A549 (cell line): ENCODE measurements around the gene ARPC2. TPM values are rescaled to one million over a fixed set of nuclear protein-coding genes. Genes with fewer than 3 reads are reported as not detected.
"Not testable (repeated sequence)": the region's sequence is repeated elsewhere in the genome, so short reads cannot be mapped to it uniquely, and the experiment has no call there.

Experiments
- ATAC-seq, 2 experiments: fragments of 200-7000 bp in 1 of 2; fragments of >200 bp in 1 of 2; cut with Nextera tagmentation in 1 of 2; cut with Tn5 transposase in 1 of 2; 3 replicates each; pipeline versions ENCODE4 v1.8.0 to v1.9.1; 2018 to 2020; ENCODE audit warnings: mild to moderate bottlenecking in 1 of 2, moderate library complexity in 1 of 2
- CTCF ChIA-PET: fragments of 300-600 bp; sonication (Branson Sonifier 250); formaldehyde crosslinking; extraction: SDS; loops from one replicate; lab custom pipeline; 2021; ENCODE audit warnings: antibody characterized with exemption, inconsistent platforms; lab: Yijun Ruan, JAX
- POLR2A ChIA-PET: fragments of 350-600 bp; formaldehyde crosslinking; extraction: SDS; loops from one replicate; lab custom pipeline; 2021; ENCODE audit warnings: antibody characterized with exemption, inconsistent platforms; lab: Yijun Ruan, JAX
- DNase-seq, 2 experiments: peaks; one replicate each; pipeline versions ENCODE4 v3.0.0 to v3.0.0-alpha.2; 2011 to 2016; ENCODE audit warnings: low read depth in 1 of 2, low spot score in 1 of 2
- FAIRE-seq: peaks from 2 replicates; lab custom pipeline; 2011; peaks lifted over from hg19 to GRCh38; lab: Jason Lieb, UNC
- H3K27ac ChIP-seq, 2 experiments: fragments of >200 bp; sonication (Bioruptor Twin); formaldehyde crosslinking; 3 replicates each; pipeline ENCODE4 v1.5.1; 2016 to 2017
- H3K4me1 ChIP-seq: fragments of >200 bp; sonication (Bioruptor Twin); formaldehyde crosslinking; 3 replicates; pipeline ENCODE4 v1.6.1; 2016
- H3K4me2 ChIP-seq: fragments of >200 bp; sonication (Bioruptor Twin); formaldehyde crosslinking; 3 replicates; pipeline ENCODE4 v1.6.1; 2016
- H3K4me3 ChIP-seq: fragments of >200 bp; sonication (Bioruptor Twin); formaldehyde crosslinking; 3 replicates; pipeline ENCODE4 v1.5.1; 2016
- H3K9me3 ChIP-seq: fragments of >200 bp; sonication (Bioruptor Twin); formaldehyde crosslinking; 3 replicates; pipeline ENCODE4 v1.6.1; 2016
- CBX2 ChIP-seq: fragments of 200-600 bp; sonication (generic); IDR thresholded peaks from 2 replicates; pipeline ENCODE4 v1.6.1; 2016; ENCODE audit warnings: low read depth, mild to moderate bottlenecking, borderline replicate concordance
- CBX8 ChIP-seq: fragments of 200-600 bp; sonication (generic); IDR thresholded peaks from 2 replicates; pipeline ENCODE4 v1.6.1; 2016
- CHD2 ChIP-seq: fragments of 150-350 bp; IDR thresholded peaks from 2 replicates; pipeline ENCODE4 v1.6.1; 2014; ENCODE audit warnings: low read length; ENCODE audit not compliant: partially characterized antibody
- CHD4 ChIP-seq: fragments of 200-600 bp; sonication (generic); IDR thresholded peaks from 2 replicates; pipeline ENCODE4 v1.6.1; 2016; ENCODE audit warnings: antibody characterized with exemption, mild to moderate bottlenecking, borderline replicate concordance
- EP300 ChIP-seq, 2 experiments: fragments of >200 bp; sonication (Bioruptor Twin); formaldehyde crosslinking; IDR thresholded peaks; 2 replicates in 1 of 2; 3 replicates in 1 of 2; pipeline ENCODE4 v1.6.1; 2016 to 2017
- FOSB ChIP-seq: fragments of 250-450 bp; sonication (Bioruptor Pico); IDR thresholded peaks from 2 replicates; pipeline ENCODE4 v1.5.0; 2020; ENCODE audit warnings: mild to moderate bottlenecking, moderate library complexity
- FOSL2 ChIP-seq, 2 experiments: fragments of 450-650 bp in 1 of 2; fragments of >200 bp in 1 of 2; sonication (Bioruptor Twin) in 1 of 2; formaldehyde crosslinking; IDR thresholded peaks; 2 replicates each; pipeline versions ENCODE4 v1.5.0 to v1.6.1; 2016 to 2020; ENCODE audit warnings: mild to moderate bottlenecking in 1 of 2, moderate library complexity in 1 of 2
- HDAC2 ChIP-seq: fragments of 200-600 bp; sonication (generic); IDR thresholded peaks from 2 replicates; pipeline ENCODE4 v1.6.1; 2016
- HOXB13 ChIP-seq: fragments of 250-450 bp; sonication (Bioruptor Pico); IDR thresholded peaks from 2 replicates; pipeline ENCODE4 v1.5.0; 2020; ENCODE audit warnings: low read depth, mild to moderate bottlenecking, moderate library complexity
- JUN ChIP-seq, 2 experiments: fragments of >200 bp; sonication (Bioruptor Twin); formaldehyde crosslinking; IDR thresholded peaks; 2 replicates in 1 of 2; 3 replicates in 1 of 2; pipeline ENCODE4 v1.6.1; 2016 to 2017
- JUNB ChIP-seq: fragments of >200 bp; sonication (Bioruptor Twin); formaldehyde crosslinking; IDR thresholded peaks from 2 replicates; pipeline ENCODE4 v1.6.1; 2016
- KDM5A ChIP-seq: fragments of 200-600 bp; sonication (generic); IDR thresholded peaks from 2 replicates; pipeline ENCODE4 v1.6.1; 2016; ENCODE audit warnings: antibody characterized with exemption, mild to moderate bottlenecking
- MAZ ChIP-seq: fragments of 150-350 bp; IDR thresholded peaks from 2 replicates; pipeline ENCODE4 v1.6.1; 2014; ENCODE audit warnings: antibody characterized with exemption, low read depth, low read length, borderline replicate concordance
- MYC ChIP-seq: IDR thresholded peaks from 2 replicates; pipeline ENCODE4 v1.6.1; 2012; ENCODE audit warnings: mild to moderate bottlenecking, inconsistent platforms, low read length, improper control_type of control experiment, borderline replicate concordance
- PHF8 ChIP-seq: fragments of 200-600 bp; sonication (generic); IDR thresholded peaks from 2 replicates; pipeline ENCODE4 v1.6.1; 2016; ENCODE audit warnings: low read depth, mild to moderate bottlenecking, antibody characterized with exemption, moderate library complexity, borderline replicate concordance
- POLR2AphosphoS2 ChIP-seq: conservative IDR thresholded peaks from 2 replicates; pipeline ENCODE4 v1.6.1; 2012; ENCODE audit warnings: low read length, improper control_type of control experiment, inconsistent platforms
- RARB ChIP-seq: fragments of 250-450 bp; sonication (Bioruptor Pico); IDR thresholded peaks from 2 replicates; pipeline ENCODE4 v1.8.0; 2021; ENCODE audit warnings: mild to moderate bottlenecking, moderate library complexity
- RNF2 ChIP-seq: fragments of 200-600 bp; sonication (generic); IDR thresholded peaks from 2 replicates; pipeline ENCODE4 v1.6.1; 2016; ENCODE audit warnings: low read depth, mild to moderate bottlenecking, antibody characterized with exemption, moderate library complexity, borderline replicate concordance
- TP53 ChIP-seq: fragments of 250-450 bp; sonication (Bioruptor Pico); IDR thresholded peaks from 2 replicates; pipeline ENCODE4 v1.5.0; 2021; ENCODE audit warnings: mild to moderate bottlenecking, moderate library complexity
- ZC3H11A ChIP-seq: fragments of 450-650 bp; IDR thresholded peaks from 2 replicates; pipeline ENCODE4 v1.6.1; 2014; ENCODE audit warnings: antibody characterized with exemption, mild to moderate bottlenecking
- ZFP36 ChIP-seq: fragments of 450-650 bp; IDR thresholded peaks from 2 replicates; pipeline ENCODE4 v1.6.1; 2014; ENCODE audit warnings: borderline replicate concordance; ENCODE audit not compliant: partially characterized antibody
- WGBS: methylation state at CpG from one replicate; pipeline ENCODE4 v1.1.6; 2017; ENCODE audit errors: missing lambda C conversion rate; 5-methylcytosine and 5-hydroxymethylcytosine counted together
- polyA plus RNA-seq, 4 experiments: library from polyadenylated mRNA; depleted of rRNA in 3 of 4; stranded (reverse); fragments of >200 nt; fragmentation: RNase III in 1 of 4; extraction: RNeasy Plus Mini Kit Qiagen cat#74134 plus additional on column Dnase treatment in 1 of 4; gene quantifications; 2 replicates in 3 of 4; 3 replicates in 1 of 4; pipeline ENCODE4 v1.2.3, GENCODE V29; 2011 to 2017
- TF ChIP-seq, protein P1 (sequence below): fragments of >200 bp; sonication (Bioruptor Twin); formaldehyde crosslinking; IDR thresholded peaks from 3 replicates; pipeline ENCODE4 v1.5.1; 2016
- TF ChIP-seq, protein P2 (sequence below): fragments of 200-600 bp; sonication (generic); IDR thresholded peaks from 2 replicates; pipeline ENCODE4 v1.6.1; 2016; ENCODE audit warnings: antibody characterized with exemption, mild to moderate bottlenecking, moderate library complexity
- TF ChIP-seq, protein P3 (sequence below): fragments of 450-650 bp; IDR thresholded peaks from 2 replicates; pipeline ENCODE4 v1.6.1; 2014; ENCODE audit warnings: antibody characterized with exemption
- TF ChIP-seq, protein P4 (sequence below): fragments of 150-350 bp; IDR thresholded peaks from 2 replicates; pipeline ENCODE4 v1.6.1; 2014; ENCODE audit warnings: low read depth, mild to moderate bottlenecking, low read length
- TF ChIP-seq, protein P5 (sequence below): fragments of 250-450 bp; sonication (Bioruptor Pico); IDR thresholded peaks from 2 replicates; pipeline ENCODE4 v1.5.0; 2020; ENCODE audit warnings: low read depth, mild to moderate bottlenecking, moderate library complexity

Gene ARPC2
- polyA plus RNA-seq, 2 of the 4 experiments (the other 2 are of a cell fraction) = 263 to 374 TPM

DNA sequence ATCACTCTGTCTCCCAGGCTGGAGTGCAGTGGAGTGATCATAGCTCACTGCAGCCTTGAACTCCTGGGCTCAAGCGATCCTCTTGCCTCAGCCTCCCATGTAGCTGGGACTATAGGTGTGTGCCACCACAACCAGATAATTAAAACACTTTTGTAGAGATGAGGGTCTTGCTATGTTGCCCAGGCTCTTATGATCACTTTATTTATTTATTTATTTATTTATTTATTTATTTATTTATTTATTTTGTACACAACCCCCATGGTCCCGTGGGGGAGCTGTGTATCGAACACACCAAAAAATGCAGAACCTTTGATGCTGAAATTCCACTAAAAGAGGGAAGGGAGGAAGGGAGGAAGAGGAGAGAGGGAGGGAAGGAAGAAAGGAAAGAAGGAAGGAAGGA, 45.2 kb upstream of the ARPC2 start:
- not testable (repeated sequence) for H3K4me1 ChIP-seq
- TF ChIP-seq ZC3H11A = peak; percentile 93
- TF ChIP-seq, all 56 proteins: peak for 1; not testable (repeated sequence) for 55
- ATAC-seq, FAIRE-seq, H3K9me3 ChIP-seq, DNase-seq, H3K4me3 ChIP-seq, CTCF ChIA-PET, H3K27ac ChIP-seq, H3K4me2 ChIP-seq, POLR2A ChIA-PET: not testable (repeated sequence)
- 78% methylated on average over 3 of the region's 3 CpGs for WGBS

DNA sequence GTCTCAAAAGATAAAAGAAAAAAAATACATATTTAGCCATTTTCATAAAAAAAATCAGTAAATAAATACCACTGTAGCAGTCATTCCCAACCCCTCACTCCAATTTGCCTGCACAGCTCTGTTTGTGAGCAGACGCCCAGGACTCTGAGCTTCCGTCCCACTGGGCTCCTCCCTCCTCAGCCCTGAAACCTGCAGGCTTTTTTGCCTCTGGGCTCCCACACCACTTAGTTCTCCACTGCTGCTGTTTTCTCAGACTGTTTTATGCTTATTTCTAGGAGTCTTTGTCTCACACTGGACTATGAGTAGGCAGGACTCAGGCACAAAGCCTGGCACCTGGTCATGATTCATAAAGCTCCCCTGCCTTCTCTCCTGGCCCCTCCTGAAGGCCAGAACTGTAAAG, 44.1 kb upstream of the ARPC2 start:
- no peak overlapping the region for H3K27ac ChIP-seq
- TF ChIP-seq MAZ = no peak
- TF ChIP-seq, protein P1, sequence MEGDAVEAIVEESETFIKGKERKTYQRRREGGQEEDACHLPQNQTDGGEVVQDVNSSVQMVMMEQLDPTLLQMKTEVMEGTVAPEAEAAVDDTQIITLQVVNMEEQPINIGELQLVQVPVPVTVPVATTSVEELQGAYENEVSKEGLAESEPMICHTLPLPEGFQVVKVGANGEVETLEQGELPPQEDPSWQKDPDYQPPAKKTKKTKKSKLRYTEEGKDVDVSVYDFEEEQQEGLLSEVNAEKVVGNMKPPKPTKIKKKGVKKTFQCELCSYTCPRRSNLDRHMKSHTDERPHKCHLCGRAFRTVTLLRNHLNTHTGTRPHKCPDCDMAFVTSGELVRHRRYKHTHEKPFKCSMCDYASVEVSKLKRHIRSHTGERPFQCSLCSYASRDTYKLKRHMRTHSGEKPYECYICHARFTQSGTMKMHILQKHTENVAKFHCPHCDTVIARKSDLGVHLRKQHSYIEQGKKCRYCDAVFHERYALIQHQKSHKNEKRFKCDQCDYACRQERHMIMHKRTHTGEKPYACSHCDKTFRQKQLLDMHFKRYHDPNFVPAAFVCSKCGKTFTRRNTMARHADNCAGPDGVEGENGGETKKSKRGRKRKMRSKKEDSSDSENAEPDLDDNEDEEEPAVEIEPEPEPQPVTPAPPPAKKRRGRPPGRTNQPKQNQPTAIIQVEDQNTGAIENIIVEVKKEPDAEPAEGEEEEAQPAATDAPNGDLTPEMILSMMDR = no peak
- TF ChIP-seq CBX8 = no peak
- no peak for TF ChIP-seq EP300 (IDR thresholded peaks at IDR 0.05)
- TF ChIP-seq MYC = no peak
- TF ChIP-seq, protein P2, sequence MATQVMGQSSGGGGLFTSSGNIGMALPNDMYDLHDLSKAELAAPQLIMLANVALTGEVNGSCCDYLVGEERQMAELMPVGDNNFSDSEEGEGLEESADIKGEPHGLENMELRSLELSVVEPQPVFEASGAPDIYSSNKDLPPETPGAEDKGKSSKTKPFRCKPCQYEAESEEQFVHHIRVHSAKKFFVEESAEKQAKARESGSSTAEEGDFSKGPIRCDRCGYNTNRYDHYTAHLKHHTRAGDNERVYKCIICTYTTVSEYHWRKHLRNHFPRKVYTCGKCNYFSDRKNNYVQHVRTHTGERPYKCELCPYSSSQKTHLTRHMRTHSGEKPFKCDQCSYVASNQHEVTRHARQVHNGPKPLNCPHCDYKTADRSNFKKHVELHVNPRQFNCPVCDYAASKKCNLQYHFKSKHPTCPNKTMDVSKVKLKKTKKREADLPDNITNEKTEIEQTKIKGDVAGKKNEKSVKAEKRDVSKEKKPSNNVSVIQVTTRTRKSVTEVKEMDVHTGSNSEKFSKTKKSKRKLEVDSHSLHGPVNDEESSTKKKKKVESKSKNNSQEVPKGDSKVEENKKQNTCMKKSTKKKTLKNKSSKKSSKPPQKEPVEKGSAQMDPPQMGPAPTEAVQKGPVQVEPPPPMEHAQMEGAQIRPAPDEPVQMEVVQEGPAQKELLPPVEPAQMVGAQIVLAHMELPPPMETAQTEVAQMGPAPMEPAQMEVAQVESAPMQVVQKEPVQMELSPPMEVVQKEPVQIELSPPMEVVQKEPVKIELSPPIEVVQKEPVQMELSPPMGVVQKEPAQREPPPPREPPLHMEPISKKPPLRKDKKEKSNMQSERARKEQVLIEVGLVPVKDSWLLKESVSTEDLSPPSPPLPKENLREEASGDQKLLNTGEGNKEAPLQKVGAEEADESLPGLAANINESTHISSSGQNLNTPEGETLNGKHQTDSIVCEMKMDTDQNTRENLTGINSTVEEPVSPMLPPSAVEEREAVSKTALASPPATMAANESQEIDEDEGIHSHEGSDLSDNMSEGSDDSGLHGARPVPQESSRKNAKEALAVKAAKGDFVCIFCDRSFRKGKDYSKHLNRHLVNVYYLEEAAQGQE = no peak
- no peak for TF ChIP-seq PHF8
- TF ChIP-seq FOSL2 (IDR thresholded peaks at IDR 0.05) = no peak
- no peak for TF ChIP-seq FOSL2 (CRISPR knock-in tag; IDR thresholded peaks at IDR 0.05)
- TF ChIP-seq KDM5A = no peak
- TF ChIP-seq FOSB = no peak
- no peak for TF ChIP-seq CHD4
- TF ChIP-seq CHD2 = no peak
- TF ChIP-seq TP53 (CRISPR knock-in tag) = no peak
- peaks cover 9% of the 10 kb centered on the region; the same call in 1 of the 3 replicates for H3K4me1 ChIP-seq
- no peak overlapping the region for H3K4me3 ChIP-seq
- 80% methylated on average over 2 of the region's 2 CpGs for WGBS
- CTCF ChIA-PET = interaction anchor here (0.7 to 1.8 kb wide), 3 partner anchors 10 to 12 kb away, joined by 3 to 5 read pairs (median 3); no protein-coding TSS in a partner anchor
- no peak overlapping the region for H3K4me2 ChIP-seq
- no peak for DNase-seq
- no peak for FAIRE-seq
- no peaks in the 10 kb centered on the region for H3K9me3 ChIP-seq
- ATAC-seq = no peak
- POLR2A ChIA-PET = no interaction called here

DNA sequence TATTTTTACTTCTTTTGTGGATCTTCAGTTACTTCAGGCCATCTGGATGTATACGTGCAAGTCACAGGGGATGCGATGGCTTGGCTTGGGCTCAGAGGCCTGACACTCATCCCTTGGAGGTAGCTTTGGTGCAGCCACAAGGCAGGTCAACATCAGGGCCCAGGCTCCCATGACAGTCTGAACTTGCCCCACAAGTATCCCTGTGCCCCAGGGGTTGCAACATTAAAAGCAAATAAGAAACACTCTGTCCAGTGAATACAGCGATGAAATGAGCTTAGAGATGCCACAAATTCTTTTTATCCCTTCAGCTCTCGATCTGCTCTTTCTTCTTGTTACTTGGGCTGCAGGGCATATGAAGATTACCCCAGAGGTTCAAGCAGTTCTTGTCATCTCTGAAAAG, 37.2 kb upstream of the ARPC2 start:
- DNase-seq (no peak), ATAC-seq (no peak), FAIRE-seq (no peak)
- H3K27ac ChIP-seq = no peak overlapping the region
- no peaks in the 10 kb centered on the region for H3K4me1 ChIP-seq
- no peak overlapping the region for H3K4me3 ChIP-seq
- CTCF ChIA-PET = interaction anchor here (1.2 kb wide), 1 partner anchor 26 kb away, joined by 3 read pairs; no protein-coding TSS in a partner anchor
- WGBS = 87% methylated on average over 4 of the region's 4 CpGs
- TF ChIP-seq, protein P3, sequence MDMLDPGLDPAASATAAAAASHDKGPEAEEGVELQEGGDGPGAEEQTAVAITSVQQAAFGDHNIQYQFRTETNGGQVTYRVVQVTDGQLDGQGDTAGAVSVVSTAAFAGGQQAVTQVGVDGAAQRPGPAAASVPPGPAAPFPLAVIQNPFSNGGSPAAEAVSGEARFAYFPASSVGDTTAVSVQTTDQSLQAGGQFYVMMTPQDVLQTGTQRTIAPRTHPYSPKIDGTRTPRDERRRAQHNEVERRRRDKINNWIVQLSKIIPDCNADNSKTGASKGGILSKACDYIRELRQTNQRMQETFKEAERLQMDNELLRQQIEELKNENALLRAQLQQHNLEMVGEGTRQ = no peak
- TF ChIP-seq JUNB (no peak), HDAC2 (no peak), RARB (no peak), PHF8 (no peak), ZFP36 (no peak), JUN (IDR thresholded peaks at IDR 0.05) (no peak), EP300 (IDR thresholded peaks at IDR 0.05) (no peak), RNF2 (no peak), HOXB13 (CRISPR knock-in tag) (no peak), CBX2 (no peak), POLR2AphosphoS2 (no peak), ZC3H11A (no peak)
- TF ChIP-seq, protein P4, sequence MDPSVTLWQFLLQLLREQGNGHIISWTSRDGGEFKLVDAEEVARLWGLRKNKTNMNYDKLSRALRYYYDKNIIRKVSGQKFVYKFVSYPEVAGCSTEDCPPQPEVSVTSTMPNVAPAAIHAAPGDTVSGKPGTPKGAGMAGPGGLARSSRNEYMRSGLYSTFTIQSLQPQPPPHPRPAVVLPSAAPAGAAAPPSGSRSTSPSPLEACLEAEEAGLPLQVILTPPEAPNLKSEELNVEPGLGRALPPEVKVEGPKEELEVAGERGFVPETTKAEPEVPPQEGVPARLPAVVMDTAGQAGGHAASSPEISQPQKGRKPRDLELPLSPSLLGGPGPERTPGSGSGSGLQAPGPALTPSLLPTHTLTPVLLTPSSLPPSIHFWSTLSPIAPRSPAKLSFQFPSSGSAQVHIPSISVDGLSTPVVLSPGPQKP = no peak
- TF ChIP-seq, protein P5, sequence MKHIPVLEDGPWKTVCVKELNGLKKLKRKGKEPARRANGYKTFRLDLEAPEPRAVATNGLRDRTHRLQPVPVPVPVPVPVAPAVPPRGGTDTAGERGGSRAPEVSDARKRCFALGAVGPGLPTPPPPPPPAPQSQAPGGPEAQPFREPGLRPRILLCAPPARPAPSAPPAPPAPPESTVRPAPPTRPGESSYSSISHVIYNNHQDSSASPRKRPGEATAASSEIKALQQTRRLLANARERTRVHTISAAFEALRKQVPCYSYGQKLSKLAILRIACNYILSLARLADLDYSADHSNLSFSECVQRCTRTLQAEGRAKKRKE = no peak
- POLR2A ChIA-PET = no interaction called here
- H3K9me3 ChIP-seq = no peaks in the 10 kb centered on the region
- no peak overlapping the region for H3K4me2 ChIP-seq
